SK-N-SH (cell line): ENCODE data around the gene STC2.

Experiments used
- CTCF ChIP-seq: fragments of 200-600 bp; sonication (generic); IDR thresholded peaks from 2 replicates; pipeline ENCODE4 v1.6.1; 2017; ENCODE audit warnings: antibody characterized with exemption, mild to moderate bottlenecking, moderate library complexity
- RXRA ChIP-seq: IDR thresholded peaks from 2 replicates; pipeline ENCODE4 v1.4.0; 2012; ENCODE audit warnings: low read depth, mild to moderate bottlenecking, borderline replicate concordance
- TAF1 ChIP-seq: IDR thresholded peaks from 2 replicates; pipeline ENCODE4 v1.6.1; 2012; ENCODE audit warnings: low read depth, mild to moderate bottlenecking, low read length, moderate library complexity, borderline replicate concordance
- USF2 ChIP-seq: fragments of 150-350 bp; IDR thresholded peaks from 2 replicates; pipeline ENCODE4 v1.6.1; 2017; ENCODE audit warnings: antibody characterized with exemption, low read length, low read depth, borderline replicate concordance

- TF ChIP-seq CTCF, result no peak
- no peak for TF ChIP-seq USF2
- no peak for TF ChIP-seq RXRA
- TF ChIP-seq TAF1, result no peak
Measured at GRCh38 chr5:173352366-173353349, 24.4 kb upstream of the STC2 start.
